ENCODE measurements around the gene MLN.

DNA sequence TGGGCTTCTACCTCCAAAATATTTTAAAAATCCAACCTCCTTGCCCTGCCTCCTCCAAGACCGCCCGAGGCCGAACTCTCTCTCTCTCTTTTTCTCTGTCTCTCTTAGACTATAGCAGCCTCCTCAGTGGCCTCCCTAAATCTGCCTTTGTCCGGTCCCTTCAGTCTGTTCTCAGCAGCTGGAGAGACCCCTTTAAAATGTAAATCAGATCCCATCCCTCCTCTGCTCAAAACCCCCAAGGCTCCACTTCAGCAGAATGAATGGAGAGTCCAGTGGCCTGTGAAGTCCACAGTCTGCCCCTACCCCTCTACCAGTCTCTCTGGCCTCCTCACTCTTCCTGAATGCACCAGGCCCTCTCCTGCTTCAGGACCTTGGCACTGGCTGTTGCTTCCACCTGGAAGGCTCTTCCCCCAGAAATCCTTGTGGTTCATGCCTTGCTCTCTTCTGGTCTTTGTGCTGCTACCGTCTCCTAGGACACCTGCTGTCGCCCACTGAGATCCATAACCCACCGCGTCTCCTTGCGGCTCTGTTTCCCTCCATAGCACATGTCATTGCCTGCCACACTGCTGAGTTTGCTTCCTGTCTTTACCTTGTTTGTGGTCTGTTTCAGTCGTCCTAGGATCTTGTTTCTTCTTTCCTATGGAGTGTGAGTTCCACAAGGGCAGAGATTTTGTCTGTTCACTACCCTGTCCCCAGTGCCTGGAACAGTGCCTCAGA is 6.0 kb downstream of the MLN start:
- TF ChIP-seq CTCF (IDR thresholded peaks at IDR 0.05) (no peak), POLR2A (IDR thresholded peaks at IDR 0.05) (no peak)
